Stimulated activated CD8-positive, alpha-beta memory T cell treated with anti-CD3 and anti-CD28 coated beads, Interleukin-15, amount 100 ng/mL, for 24 hours (primary cell): ENCODE measurements around the gene TTLL7.

Experiments used
- DNase-seq: peaks from one replicate; pipeline ENCODE4 v3.0.0-alpha.2; 2020; ENCODE audit warnings: low read depth

TTLL7 gene, protein sequence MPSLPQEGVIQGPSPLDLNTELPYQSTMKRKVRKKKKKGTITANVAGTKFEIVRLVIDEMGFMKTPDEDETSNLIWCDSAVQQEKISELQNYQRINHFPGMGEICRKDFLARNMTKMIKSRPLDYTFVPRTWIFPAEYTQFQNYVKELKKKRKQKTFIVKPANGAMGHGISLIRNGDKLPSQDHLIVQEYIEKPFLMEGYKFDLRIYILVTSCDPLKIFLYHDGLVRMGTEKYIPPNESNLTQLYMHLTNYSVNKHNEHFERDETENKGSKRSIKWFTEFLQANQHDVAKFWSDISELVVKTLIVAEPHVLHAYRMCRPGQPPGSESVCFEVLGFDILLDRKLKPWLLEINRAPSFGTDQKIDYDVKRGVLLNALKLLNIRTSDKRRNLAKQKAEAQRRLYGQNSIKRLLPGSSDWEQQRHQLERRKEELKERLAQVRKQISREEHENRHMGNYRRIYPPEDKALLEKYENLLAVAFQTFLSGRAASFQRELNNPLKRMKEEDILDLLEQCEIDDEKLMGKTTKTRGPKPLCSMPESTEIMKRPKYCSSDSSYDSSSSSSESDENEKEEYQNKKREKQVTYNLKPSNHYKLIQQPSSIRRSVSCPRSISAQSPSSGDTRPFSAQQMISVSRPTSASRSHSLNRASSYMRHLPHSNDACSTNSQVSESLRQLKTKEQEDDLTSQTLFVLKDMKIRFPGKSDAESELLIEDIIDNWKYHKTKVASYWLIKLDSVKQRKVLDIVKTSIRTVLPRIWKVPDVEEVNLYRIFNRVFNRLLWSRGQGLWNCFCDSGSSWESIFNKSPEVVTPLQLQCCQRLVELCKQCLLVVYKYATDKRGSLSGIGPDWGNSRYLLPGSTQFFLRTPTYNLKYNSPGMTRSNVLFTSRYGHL

DNA sequence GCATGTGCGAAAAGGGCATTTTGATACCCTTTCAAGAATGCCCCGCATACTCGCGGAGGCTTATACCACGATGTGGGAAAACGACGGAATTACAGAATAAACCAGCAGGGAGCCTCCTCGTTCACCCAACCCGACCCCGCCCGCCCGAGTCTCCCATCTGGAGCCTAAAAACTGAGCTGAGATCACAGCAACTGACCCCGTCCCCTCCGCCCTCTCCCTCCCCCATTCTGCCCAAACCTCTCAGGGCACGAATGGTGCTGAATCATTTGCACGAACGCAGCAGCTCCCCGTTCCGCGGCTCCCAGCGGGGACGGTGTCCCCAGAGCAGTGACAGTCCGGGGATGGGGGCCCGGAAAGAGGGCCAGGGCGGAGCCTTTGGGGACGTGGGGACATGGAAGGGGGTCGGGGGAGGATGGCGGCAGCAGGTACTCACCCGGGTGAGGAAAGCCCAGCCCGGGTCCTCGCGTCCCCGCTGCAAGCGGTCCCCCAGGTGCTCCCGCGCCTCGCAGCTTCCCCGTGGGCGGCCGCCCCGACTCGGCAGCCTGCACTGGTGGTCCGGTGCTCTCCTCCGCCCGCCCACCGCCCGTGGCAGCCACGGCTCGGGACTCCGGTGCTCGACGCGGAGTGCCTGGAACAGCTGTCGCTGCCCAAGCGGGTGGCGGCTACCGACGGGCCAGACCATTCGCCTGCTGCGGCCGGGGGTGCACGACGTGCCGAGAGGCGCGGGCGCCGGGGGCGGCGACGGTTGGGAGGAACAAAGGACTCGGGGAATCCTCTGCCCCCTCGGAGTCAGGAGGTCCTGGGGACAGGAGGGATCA, at the start of gene TTLL7:
Gene TTLL7 (minus strand): TSS at position 635 of the 818 bp plus-strand sequence. CDS start 46,921 bp downstream, outside the sequence.
- DNase-seq = peak; percentile 33

DNA sequence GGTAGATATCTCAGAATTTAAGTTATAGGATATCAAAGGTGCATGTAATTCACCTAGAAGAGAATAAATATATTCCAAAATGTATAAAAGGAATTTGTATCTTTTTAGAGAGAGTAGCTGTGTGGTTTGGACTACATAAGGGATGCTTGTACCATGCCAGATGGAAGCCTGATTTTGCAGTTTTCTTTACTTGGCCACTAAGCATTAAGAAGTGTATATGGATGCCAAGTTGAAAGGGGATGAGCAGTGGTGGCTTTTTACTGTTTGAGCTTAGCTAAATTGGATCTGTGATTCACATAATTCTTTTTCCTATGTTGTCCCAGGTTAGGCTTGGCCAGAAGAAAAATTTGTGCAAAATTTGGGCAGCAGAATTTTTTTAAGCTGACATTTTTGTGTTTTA, 43.5 kb upstream of the TTLL7 start:
- DNase-seq = no peak

DNA sequence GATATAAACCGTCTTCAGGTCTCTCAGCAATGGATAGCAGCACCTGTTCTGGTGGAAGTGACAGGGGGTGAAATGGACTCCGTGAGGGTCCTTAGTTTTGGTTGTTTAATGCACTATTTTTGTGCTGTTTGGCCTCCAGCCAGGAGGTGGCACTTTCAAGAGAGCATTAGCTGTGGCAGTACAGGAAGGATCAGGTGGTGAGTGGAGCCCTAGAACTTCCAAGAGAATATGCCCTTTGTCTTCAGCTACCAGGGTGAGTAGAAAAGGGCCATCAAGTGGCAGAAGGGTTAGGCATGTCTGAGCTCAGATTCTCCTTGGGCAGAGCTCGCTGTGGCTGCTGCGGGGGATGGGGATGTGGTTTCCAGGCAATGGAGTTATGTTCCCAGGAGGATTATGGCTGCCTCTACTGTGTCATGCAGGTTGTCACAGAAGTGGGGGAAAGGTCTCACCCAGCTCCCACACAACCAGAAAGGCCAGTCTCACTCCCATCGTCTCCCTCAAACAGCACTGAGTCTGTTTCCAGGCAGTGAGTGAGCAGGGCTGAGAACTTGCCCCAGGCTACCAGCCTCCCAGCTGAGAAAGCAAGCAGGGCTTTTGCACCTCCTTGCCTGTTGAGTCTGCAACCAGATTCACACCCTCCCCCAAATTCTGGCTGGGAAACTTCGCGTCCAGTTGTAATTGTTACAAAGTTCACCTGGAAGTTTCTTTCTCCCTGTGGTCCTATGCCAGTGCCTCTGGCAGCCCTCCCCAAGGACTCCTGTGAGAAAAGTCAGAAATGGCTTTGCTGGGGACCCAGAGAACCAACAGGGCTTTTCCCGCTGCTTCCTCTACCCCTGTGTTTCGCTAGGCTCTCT, 39.1 kb upstream of the TTLL7 start:
- DNase-seq = no peak

DNA sequence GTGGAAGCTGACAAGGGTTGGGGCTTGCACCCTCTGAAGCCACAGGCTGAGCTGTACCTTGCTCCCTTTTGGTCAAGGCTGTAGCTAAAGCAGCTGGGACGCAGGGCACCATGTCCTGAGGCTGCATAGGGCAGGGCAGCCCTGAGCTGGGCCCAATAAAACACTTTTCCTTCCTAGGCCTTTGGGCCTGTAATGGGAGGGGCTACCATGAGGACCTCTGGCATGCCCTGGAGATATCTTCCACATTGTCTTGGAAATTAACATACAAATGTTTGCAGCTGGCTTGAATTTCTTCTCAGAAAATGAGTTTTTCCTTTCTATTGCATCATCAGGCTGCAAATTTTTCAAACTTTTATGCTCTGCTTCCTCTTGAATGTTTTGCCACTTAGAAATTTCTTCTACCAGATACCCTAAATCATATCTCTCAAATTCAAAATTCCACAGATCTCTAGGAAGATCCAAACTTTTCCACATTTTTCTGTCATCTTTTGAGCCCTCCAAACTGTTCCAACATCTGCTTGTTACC, 32.9 kb upstream of the TTLL7 start:
- DNase-seq = no peak

DNA sequence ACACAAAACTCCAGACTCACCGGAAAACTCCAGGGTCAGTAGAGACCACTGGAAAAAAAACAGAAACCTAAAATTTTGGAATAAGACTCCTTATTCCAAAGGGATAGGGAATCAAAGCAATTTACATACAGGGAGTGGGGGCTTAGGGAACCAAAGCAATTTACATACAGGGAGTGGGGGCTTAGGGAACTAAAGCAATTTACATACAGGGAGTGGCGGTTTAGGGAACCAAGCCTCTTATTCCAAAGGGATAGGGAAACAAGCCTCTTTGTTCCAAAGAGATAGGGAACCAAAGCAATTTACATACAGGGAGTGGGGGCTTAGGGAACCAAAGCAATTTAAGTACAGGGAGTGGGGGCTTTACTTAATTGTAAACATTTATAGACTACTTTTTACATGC, 28.4 kb upstream of the TTLL7 start:
- no peak for DNase-seq

DNA sequence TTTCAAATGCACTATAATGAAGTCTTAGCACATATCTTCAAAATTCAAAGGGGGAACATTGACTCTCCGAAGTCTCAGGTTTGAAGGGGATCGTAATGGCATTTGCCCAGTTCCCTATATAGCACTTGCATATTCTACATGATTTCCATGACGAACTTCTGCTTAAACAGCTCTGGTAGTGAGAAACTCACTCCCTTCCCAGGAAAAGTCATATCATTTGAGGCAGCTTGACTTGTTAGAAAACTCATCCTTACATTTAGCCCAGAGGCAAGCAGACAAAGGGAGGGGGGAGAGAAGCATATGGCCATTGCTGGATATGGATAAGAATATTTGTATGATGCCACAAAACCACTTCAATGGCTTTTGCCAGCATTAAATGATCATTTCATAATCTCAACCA, 27.0 kb upstream of the TTLL7 start:
- no peak for DNase-seq

DNA sequence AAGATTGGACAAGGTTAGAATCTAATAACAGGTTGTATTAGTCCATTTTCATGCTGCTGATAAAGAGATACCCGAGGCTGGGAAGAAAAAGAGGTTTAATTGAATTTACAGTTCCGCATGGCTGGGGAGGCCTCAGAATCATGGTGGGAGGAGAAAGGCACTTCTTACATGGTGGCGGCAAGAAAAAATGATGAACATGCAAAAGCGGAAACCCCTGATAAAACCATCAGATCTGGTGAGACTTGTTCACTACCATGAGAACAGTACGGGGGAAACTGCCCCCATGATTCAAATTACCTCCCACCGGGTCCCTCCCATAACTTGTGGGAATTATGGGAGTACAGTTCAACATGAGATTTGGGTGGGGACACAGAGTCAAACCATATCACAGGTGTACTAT, 22.9 kb upstream of the TTLL7 start:
- no peak for DNase-seq

DNA sequence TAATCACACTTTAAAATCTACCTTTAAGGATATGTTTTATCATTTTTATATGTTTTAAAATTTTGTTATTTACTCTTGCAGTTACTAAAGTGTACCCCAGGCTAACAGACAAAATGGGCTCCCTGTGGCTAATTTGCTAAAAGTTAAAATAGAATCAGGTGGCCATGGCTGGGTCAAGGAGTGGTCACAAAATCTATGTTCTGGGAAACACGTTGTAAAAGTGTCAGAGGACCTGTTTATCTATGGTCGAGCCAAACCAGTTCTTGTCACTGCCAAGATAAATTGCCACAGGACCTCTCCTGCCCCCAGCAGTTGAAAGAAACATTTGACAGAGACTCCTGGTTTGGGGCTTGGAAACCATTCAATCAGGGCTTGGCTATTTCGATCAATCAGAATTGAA, 21.2 kb upstream of the TTLL7 start:
- DNase-seq = no peak

DNA sequence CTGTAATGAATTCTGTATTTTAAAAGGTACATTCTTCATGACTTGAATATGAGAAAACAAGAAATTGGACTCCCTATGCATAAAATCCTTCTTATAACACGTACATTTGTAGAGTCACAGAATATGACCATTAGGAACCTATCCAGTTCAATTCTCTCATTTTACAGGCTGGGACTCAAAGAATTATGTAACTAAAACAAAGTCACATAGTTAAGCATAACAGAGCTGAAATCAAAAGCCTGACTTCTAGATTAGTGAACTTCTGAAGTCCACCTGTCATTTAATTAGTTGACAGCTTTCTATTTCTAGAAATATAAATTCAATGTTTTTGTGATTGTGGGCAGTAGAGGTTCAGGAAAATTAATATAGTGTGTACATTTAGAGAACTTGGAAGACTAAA, 20.3 kb upstream of the TTLL7 start:
- no peak for DNase-seq

DNA sequence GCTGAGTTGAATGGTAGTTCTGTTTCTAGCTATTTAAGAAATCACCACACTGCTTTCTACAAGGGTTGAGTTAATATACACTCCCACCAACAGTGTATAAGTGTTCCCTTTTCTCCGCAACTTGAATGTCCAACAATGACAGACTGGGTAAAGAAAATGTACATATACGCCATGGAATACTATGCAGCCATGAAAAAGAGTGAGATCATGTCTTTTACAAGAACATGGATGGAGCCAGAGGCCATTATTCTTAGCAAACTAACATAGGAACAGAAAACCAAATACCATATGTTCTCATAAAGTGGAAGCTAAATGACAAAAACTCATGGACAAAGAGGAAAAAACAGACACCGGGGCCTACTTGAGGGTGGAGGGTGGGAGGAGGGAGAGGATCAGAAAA, 14.8 kb upstream of the TTLL7 start:
- DNase-seq = no peak

DNA sequence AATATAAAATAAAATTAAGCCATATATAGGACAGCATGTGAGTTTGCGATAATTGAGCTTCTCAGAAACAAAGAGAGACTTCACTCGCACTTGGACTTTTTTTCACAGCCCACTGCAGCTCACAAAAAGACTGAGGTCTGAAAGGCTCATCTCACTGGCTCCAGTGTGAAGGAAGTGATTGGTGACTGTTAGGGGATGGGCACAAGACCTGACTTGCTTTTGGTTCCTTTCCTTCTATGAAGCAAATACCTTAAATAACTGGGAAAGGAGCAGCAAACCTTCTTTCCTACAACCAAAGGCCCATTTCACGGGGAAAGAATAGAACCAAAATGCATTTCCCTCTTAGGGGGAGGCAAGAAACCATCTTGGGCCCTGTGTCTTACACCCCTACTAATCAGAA, 13.1 kb upstream of the TTLL7 start:
- no peak for DNase-seq

DNA sequence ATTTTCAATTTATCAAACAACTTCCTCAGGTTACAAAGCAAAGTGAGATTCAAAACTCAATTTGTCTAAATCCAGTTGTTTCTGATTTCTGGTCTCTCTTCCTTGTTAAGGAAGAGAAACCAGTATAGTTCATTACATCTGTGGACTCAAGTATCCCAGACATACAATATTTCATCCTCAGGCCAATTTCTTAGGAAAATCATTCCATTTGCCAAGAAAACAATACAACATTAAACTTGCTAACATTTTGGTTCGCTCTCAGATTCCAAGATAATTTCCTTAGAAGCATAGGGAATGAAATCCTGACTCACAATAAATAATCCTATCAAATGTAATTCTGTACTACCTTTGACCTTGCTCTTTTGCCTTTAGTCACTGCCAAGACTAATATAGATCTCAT, 11.2 kb upstream of the TTLL7 start:
- DNase-seq = no peak

DNA sequence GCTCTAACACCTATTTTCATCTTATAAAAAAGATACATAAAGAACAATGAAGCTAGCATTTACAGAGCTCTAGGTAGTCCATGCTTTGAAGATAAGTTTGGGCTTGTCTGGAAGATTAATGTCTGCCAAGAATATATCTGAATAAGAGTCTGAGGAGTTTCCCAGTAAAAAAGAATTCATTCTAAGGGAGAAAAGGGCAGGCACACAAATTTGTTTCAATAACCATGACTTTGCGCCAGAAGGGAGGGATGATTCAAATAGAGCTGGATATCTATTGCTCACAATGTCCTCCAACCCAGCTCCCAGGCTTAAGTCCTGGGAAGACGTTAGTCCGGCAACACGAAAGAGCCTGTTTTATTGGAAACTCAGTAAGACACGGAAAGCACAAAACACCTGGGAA, 9.7 kb upstream of the TTLL7 start:
- no peak for DNase-seq

DNA sequence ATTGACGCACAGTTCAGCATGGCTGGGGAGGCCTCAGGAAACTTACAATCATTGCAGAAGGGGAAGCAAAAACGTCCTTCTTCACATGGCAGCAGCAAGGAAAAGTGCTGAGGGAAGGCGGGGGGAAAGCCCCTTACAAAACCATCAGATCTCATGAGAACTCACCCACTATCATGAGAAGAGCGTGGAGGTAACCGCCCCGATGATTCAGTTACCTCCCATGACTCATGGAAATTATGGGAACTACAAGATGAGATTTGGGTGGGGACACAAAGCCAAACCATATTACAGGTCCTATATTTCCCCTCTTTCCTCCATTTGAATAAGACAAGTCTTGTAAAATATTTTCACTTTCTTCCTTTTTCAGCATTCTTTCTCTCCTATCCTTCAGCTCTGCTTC, 7.7 kb upstream of the TTLL7 start:
- no peak for DNase-seq

DNA sequence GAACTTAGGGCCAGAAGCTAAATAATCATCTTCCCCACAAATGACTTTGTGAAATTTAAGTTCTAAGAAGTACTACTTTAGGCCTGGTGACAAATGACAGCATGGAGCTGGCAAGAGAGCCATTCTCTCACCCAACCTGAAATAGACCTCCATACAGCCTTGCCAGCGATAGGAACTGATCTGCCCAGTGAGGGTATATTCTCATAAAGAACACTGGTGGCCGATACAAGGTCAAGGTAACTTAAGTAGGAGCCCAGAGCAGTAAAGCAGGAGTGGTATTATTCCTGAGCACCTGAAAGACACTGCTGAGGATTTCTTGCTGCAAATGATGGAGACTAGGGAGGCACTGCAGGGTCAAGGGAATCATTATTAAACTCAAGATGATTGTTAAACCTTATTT, 2.6 kb upstream of the TTLL7 start:
- DNase-seq = no peak

DNA sequence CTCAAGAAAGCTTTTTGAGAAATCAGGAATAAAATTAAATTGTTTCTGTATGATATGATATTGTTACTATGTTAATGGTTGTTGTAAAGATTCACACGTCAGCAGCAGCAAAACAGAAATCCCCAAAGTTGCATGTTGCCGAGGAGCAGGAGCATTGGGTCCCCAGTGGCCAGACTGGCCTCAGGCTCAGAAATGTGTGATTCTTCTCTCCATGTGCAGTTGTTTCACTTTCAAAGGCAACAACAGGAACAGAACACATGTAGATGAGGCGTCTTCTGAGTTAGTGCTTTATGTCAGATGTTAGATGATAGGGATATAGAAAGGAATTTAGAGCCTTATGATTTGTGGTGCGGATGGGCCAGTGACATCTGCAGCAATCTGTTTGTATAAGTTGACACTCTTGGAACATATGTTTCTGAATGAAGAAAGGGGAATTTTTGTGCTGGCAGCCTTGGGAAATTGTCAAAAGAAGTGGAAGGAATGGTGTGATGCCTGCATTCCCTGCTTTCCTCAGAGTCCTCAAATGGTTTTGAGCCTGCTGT, 2.1 kb upstream of the TTLL7 start:
- no peak for DNase-seq

DNA sequence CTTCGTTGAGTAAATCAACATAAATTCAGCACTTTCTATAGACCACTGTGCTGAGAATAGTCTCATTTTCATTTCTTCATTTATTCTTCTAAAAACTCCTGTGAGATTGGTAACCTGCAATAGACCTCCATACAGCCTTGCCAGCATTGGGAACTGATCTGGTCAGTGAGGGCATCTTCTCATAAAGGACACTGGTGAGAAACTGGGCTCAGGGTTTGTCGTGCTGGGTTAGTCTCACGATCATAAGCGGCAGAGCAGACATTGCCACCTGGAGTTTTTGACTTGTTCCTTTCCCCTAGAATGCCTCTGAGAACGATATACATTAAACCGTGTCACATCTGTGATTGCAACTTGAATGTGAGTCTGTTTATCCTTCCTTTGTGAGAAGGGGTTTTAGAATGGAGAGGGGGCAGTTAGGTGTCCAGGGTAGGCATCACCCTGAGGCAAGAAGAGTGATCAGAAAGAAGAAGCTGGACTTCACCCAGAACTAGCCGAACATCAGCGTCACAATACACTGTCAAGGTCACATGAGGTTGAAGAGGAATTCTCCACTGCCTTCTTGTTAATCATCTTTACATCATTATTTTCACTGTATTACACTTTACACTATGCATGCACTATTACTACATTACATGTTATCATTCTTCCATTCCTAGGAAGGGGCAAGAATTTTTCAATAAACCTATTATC, 1.4 kb upstream of the TTLL7 start:
- DNase-seq = no peak

DNA sequence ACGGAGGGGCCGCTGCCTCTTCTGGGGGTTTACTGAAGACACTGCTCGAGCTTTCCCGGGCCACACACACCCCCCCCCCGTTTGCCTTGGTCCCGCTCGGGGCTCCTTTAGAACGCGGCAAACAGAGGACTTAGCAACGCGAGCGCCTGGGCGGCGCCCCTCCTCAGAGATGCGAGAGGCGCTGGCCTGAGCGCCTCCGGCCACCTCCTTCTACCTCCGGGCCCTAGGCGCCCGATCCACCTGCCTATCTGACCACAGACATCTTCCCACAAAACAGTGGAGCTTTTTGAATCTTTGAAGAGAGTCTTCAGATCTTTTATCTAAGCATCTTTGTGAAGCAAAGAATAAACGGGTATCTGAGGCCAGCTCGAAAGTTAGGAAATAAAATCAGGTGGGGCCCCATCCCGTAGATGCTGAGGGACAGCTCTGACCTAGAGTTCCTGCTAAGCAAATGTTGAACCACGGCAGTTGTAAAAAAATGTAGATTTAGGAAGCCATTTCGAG, 436 bp upstream of the TTLL7 start:
- no peak for DNase-seq

DNA sequence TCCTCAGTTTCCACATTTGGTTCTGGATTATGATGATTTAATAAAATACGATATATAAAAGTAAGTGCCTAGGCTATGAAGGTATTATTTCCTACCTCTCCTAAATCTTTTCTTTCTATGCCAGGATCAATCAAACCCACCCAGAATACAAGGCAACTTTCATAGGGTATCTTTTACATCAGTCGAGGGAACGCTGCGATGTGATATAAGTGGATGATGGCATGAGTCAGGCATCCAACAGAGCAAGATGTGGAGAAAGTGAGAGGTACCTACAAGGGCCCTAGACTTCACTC, 781 bp downstream of the TTLL7 start:
- DNase-seq = no peak

DNA sequence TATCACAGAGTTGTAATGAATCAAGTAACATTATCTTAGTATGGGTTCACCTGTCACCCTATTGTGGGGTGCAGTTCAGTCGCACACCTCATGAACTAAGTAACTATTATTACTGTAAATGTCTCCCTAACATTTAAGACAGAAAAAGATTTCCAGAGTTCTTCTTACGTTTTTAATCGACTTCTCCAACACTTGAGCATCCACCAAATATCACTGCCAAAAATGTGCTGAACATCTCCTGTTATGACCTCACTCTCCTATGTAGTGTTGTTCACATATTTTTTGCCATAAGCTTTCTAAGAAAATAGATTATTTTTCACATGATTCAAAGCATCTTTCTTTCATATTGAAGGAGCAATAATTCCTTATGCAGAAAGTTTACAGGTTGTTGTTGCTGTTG, 1.3 kb downstream of the TTLL7 start:
- DNase-seq = no peak
